Activated naive CD8-positive, alpha-beta T cell treated with anti-CD3 and anti-CD28 coated beads, Interleukin-2, amount 10 ng/mL, durations not matched to agents 7 days and 5 days (primary cell): ENCODE measurements around the gene S100A10. TPM values are rescaled to one million over a fixed set of nuclear protein-coding genes. Genes with fewer than 3 reads are reported as not detected.

Experiments
- ATAC-seq: fragments of 150-1000 bp; cut with Tn5 transposase; one replicate; pipeline ENCODE4 v1.10.0; 2021; ENCODE audit warnings: low read depth, moderate library complexity
- POLR2A ChIA-PET: fragments of 350-600 bp; sonication (Branson Sonifier 250); formaldehyde crosslinking; loops from one replicate; lab custom pipeline; 2021; ENCODE audit warnings: antibody characterized with exemption; lab: Charles Lee
- DNase-seq: peaks from one replicate; pipeline ENCODE4 v3.0.0; 2021
- H3K27ac Mint-ChIP-seq: one replicate; pipeline ENCODE4 v1.8.0; 2022; ENCODE audit warnings: mild to moderate bottlenecking, mixed read lengths
- H3K27me3 Mint-ChIP-seq: one replicate; pipeline ENCODE4 v1.8.0; 2022; ENCODE audit warnings: mild to moderate bottlenecking, moderate library complexity, mixed read lengths
- H3K36me3 Mint-ChIP-seq: one replicate; pipeline ENCODE4 v1.8.0; 2021; ENCODE audit warnings: mild to moderate bottlenecking, mixed read lengths
- H3K4me1 Mint-ChIP-seq: one replicate; pipeline ENCODE4 v1.8.0; 2021; ENCODE audit warnings: mixed read lengths
- H3K4me3 Mint-ChIP-seq: one replicate; pipeline ENCODE4 v1.8.0; 2022; ENCODE audit warnings: mild to moderate bottlenecking, moderate library complexity, mixed read lengths
- H3K9me3 Mint-ChIP-seq: one replicate; pipeline ENCODE4 v1.8.0; 2021; ENCODE audit warnings: mixed read lengths
- total RNA-seq, 2 experiments: library from RNA; stranded (reverse); gene quantifications; one replicate each; pipeline ENCODE4 v1.2.3, GENCODE V29; 2021

The S100A10 gene
- total RNA-seq, 2 experiments from 2014 or later: 529 to 544 TPM

GRCh38 chr1:151977662-151978230 lies 15.9 kb downstream of the S100A10 start:
- H3K4me3 Mint-ChIP-seq: no peak overlapping the region
- peaks cover 8% of the 10 kb centered on the region for H3K27me3 Mint-ChIP-seq
- ATAC-seq (no peak), DNase-seq (no peak)
- POLR2A ChIA-PET: no interaction called here
- peaks cover 16% of the 10 kb centered on the region for H3K4me1 Mint-ChIP-seq
- H3K9me3 Mint-ChIP-seq: no peaks in the 10 kb centered on the region
- H3K36me3 Mint-ChIP-seq: peaks cover 21% of the 10 kb centered on the region
- H3K27ac Mint-ChIP-seq: no peak overlapping the region

GRCh38 chr1:151976858-151977257 lies 16.8 kb downstream of the S100A10 start:
- no peak overlapping the region for H3K27ac Mint-ChIP-seq
- POLR2A ChIA-PET: no interaction called here
- ATAC-seq (no peak), DNase-seq (no peak)
- peaks cover 14% of the 10 kb centered on the region for H3K36me3 Mint-ChIP-seq
- H3K4me3 Mint-ChIP-seq: no peak overlapping the region
- H3K9me3 Mint-ChIP-seq: no peaks in the 10 kb centered on the region
- H3K27me3 Mint-ChIP-seq: peaks cover 8% of the 10 kb centered on the region
- H3K4me1 Mint-ChIP-seq: peaks cover 12% of the 10 kb centered on the region

- Mint-ChIP-seq H3K9me3 (no peaks in the 10 kb centered on the region), H3K27me3 (peaks cover 8% of the 10 kb centered on the region), H3K27ac (no peak overlapping the region), H3K4me1 (peaks cover 11% of the 10 kb centered on the region), H3K4me3 (no peak overlapping the region), H3K36me3 (peaks cover 9% of the 10 kb centered on the region)
- ATAC-seq (no peak), DNase-seq (no peak)
- POLR2A ChIA-PET: no interaction called here
These were observed 17.7 kb downstream of the S100A10 start for GRCh38 chr1:151976015-151976343.

GRCh38 chr1:151975311-151976014 lies 18.2 kb downstream of the S100A10 start:
- ATAC-seq (no peak), DNase-seq (no peak)
- no peak overlapping the region for H3K4me3 Mint-ChIP-seq
- peaks cover 8% of the 10 kb centered on the region for H3K27me3 Mint-ChIP-seq
- H3K9me3 Mint-ChIP-seq: no peaks in the 10 kb centered on the region
- H3K4me1 Mint-ChIP-seq: peaks cover 11% of the 10 kb centered on the region
- H3K27ac Mint-ChIP-seq: no peak overlapping the region
- POLR2A ChIA-PET: interaction anchor here (1.1 kb wide), 1 partner anchor 15 kb away, joined by 3 read pairs; no protein-coding TSS in a partner anchor
- H3K36me3 Mint-ChIP-seq: peaks cover 4% of the 10 kb centered on the region

- peak; percentile 57 for ATAC-seq
- no peaks in the 10 kb centered on the region for H3K36me3 Mint-ChIP-seq
- H3K27me3 Mint-ChIP-seq: peaks cover 8% of the 10 kb centered on the region
- H3K4me3 Mint-ChIP-seq: no peak overlapping the region
- DNase-seq: no peak
- H3K27ac Mint-ChIP-seq: no peak overlapping the region
- peaks cover 10% of the 10 kb centered on the region for H3K4me1 Mint-ChIP-seq
- POLR2A ChIA-PET: no interaction called here
- H3K9me3 Mint-ChIP-seq: no peaks in the 10 kb centered on the region
These were observed 21.0 kb downstream of the S100A10 start for GRCh38 chr1:151972542-151973248.

- Mint-ChIP-seq H3K9me3 (no peaks in the 10 kb centered on the region), H3K27me3 (peaks cover 9% of the 10 kb centered on the region), H3K4me1 (peaks cover 10% of the 10 kb centered on the region), H3K4me3 (no peak overlapping the region), H3K36me3 (no peaks in the 10 kb centered on the region), H3K27ac (no peak overlapping the region)
- POLR2A ChIA-PET: no interaction called here
- DNase-seq (no peak), ATAC-seq (no peak)
These were observed 23.0 kb downstream of the S100A10 start for GRCh38 chr1:151970626-151971025.

GRCh38 chr1:151970128-151970527 lies 23.5 kb downstream of the S100A10 start:
- Mint-ChIP-seq H3K27me3 (peaks cover 11% of the 10 kb centered on the region), H3K27ac (no peak overlapping the region), H3K9me3 (no peaks in the 10 kb centered on the region), H3K4me1 (peaks cover 10% of the 10 kb centered on the region), H3K36me3 (no peaks in the 10 kb centered on the region), H3K4me3 (no peak overlapping the region)
- no peak for ATAC-seq
- no peak for DNase-seq
- POLR2A ChIA-PET: no interaction called here

GRCh38 chr1:151968791-151969399 lies 24.8 kb downstream of the S100A10 start:
- Mint-ChIP-seq H3K9me3 (no peaks in the 10 kb centered on the region), H3K36me3 (no peaks in the 10 kb centered on the region), H3K27ac (no peak overlapping the region), H3K4me3 (no peak overlapping the region), H3K27me3 (peaks cover 5% of the 10 kb centered on the region), H3K4me1 (peaks cover 10% of the 10 kb centered on the region)
- POLR2A ChIA-PET: interaction anchor here (1.2 to 1.4 kb wide), 3 partner anchors 15 to 32 kb away, joined by 4 to 10 read pairs (median 4); no protein-coding TSS in a partner anchor
- DNase-seq (no peak), ATAC-seq (no peak)

GRCh38 chr1:151968058-151968457 lies 25.6 kb downstream of the S100A10 start:
- Mint-ChIP-seq H3K9me3 (no peaks in the 10 kb centered on the region), H3K27me3 (peaks cover 4% of the 10 kb centered on the region), H3K36me3 (no peaks in the 10 kb centered on the region), H3K27ac (no peak overlapping the region), H3K4me3 (peak overlapping the region; percentile 8), H3K4me1 (peaks cover 10% of the 10 kb centered on the region)
- ATAC-seq (peak; percentile 98), DNase-seq (peak; percentile 57)
- POLR2A ChIA-PET: interaction anchor here (0.9 to 1.4 kb wide), 6 partner anchors 15 to 67 kb away, joined by 3 to 10 read pairs (median 4); no protein-coding TSS in a partner anchor

GRCh38 chr1:151967091-151967490 lies 26.6 kb downstream of the S100A10 start:
- ATAC-seq: no peak
- POLR2A ChIA-PET: interaction anchor here (0.9 to 1.2 kb wide), 2 partner anchors 36 to 68 kb away, joined by 3 read pairs; no protein-coding TSS in a partner anchor

GRCh38 chr1:151966061-151966460 lies 27.6 kb downstream of the S100A10 start:
- Mint-ChIP-seq H3K36me3 (no peaks in the 10 kb centered on the region), H3K27me3 (peaks cover 9% of the 10 kb centered on the region), H3K4me3 (no peak overlapping the region), H3K27ac (no peak overlapping the region), H3K9me3 (no peaks in the 10 kb centered on the region), H3K4me1 (peaks cover 5% of the 10 kb centered on the region)
- POLR2A ChIA-PET: no interaction called here
- ATAC-seq: no peak
- DNase-seq: no peak

More at GRCh38 chr1:151967091-151967490, 26.6 kb downstream of the S100A10 start:
- H3K27ac Mint-ChIP-seq: no peak overlapping the region
- peaks cover 5% of the 10 kb centered on the region for H3K4me1 Mint-ChIP-seq
- H3K9me3 Mint-ChIP-seq: no peaks in the 10 kb centered on the region
- no peak for DNase-seq
- no peak overlapping the region for H3K4me3 Mint-ChIP-seq
- peaks cover 9% of the 10 kb centered on the region for H3K27me3 Mint-ChIP-seq
- no peaks in the 10 kb centered on the region for H3K36me3 Mint-ChIP-seq

GRCh38 chr1:151964510-151964909 lies 29.1 kb downstream of the S100A10 start:
- H3K27ac Mint-ChIP-seq: no peak overlapping the region
- POLR2A ChIA-PET: no interaction called here
- H3K4me1 Mint-ChIP-seq: peaks cover 9% of the 10 kb centered on the region

GRCh38 chr1:151963288-151963687 lies 30.4 kb downstream of the S100A10 start:
- DNase-seq: no peak
- Mint-ChIP-seq H3K36me3 (no peaks in the 10 kb centered on the region), H3K4me1 (peaks cover 8% of the 10 kb centered on the region), H3K27me3 (peaks cover 11% of the 10 kb centered on the region), H3K4me3 (no peak overlapping the region), H3K27ac (no peak overlapping the region), H3K9me3 (no peaks in the 10 kb centered on the region)
- no peak for ATAC-seq
- POLR2A ChIA-PET: no interaction called here

More at GRCh38 chr1:151964510-151964909, 29.1 kb downstream of the S100A10 start:
- no peaks in the 10 kb centered on the region for H3K9me3 Mint-ChIP-seq
- no peak for DNase-seq
- peaks cover 11% of the 10 kb centered on the region for H3K27me3 Mint-ChIP-seq
- H3K4me3 Mint-ChIP-seq: no peak overlapping the region
- no peak for ATAC-seq
- no peaks in the 10 kb centered on the region for H3K36me3 Mint-ChIP-seq
